Ovary (tissue), 9 donors: ENCODE data around the gene GRIK3. TPM values are rescaled to one million over a fixed set of nuclear protein-coding genes. Genes with fewer than 3 reads are reported as not detected.

Source experiments
- DNase-seq, 5 donors: peaks; one replicate each; pipeline ENCODE4 v3.0.0-alpha.2; 2019 to 2020
- H3K27ac ChIP-seq, 2 donors: fragments of 200-600 bp; one replicate each; pipeline versions ENCODE4 v1.5.1 to v1.8.0; 2019 to 2022
- H3K27me3 ChIP-seq: fragments of 200-600 bp; one replicate; pipeline ENCODE4 v1.8.0; 2022
- H3K36me3 ChIP-seq: fragments of 200-600 bp; sonication (generic); one replicate; pipeline ENCODE4 v1.5.1; 2019
- H3K4me1 ChIP-seq: one replicate; pipeline ENCODE4 v1.8.1; 2013; ENCODE audit warnings: mild to moderate bottlenecking, moderate library complexity; ENCODE audit not compliant: insufficient read depth
- H3K4me3 ChIP-seq: fragments of 200-600 bp; sonication (generic); one replicate; pipeline ENCODE4 v1.5.1; 2017
- H3K9me3 ChIP-seq, 2 donors: fragments of 200-600 bp in 1 of 2; sonication (generic) in 1 of 2; one replicate each; pipeline versions ENCODE4 v1.5.1 to v1.8.1; 2013 to 2019; ENCODE audit warnings: mild to moderate bottlenecking in 1 of 2, moderate library complexity in 1 of 2
- EP300 ChIP-seq: sonication (generic); formaldehyde crosslinking; IDR thresholded peaks from one replicate; pipeline ENCODE4 v1.6.1; 2017; ENCODE audit warnings: antibody characterized with exemption
- POLR2A ChIP-seq: fragments of 450-650 bp; IDR thresholded peaks from one replicate; pipeline ENCODE4 v1.6.1; 2017; ENCODE audit warnings: antibody characterized with exemption, mild to moderate bottlenecking, moderate library complexity
- WGBS, 3 donors: extraction: QIAGEN DNeasy Blood & Tissue Kit in 1 of 3; methylation state at CpG; one replicate each; pipeline versions ENCODE4 v1.1.5 to v1.1.7; 2013 to 2017; 5-methylcytosine and 5-hydroxymethylcytosine counted together
- intact Hi-C, 4 donors: fragments of 100-400 bp; cut with DNase I; formaldehyde crosslinking; loops; one replicate each; pipeline versions ENCODE4 v1.11.0 to v1.15.1; 2022 to 2023
- polyA plus RNA-seq, 2 donors: library from polyadenylated mRNA; stranded (reverse); fragments of 200-250 nt in 1 of 2; fragments of 350-450 nt in 1 of 2; fragmentation: Illumina TruSeq in 1 of 2; extraction: RNeasy Lipid Tissue Mini Kit (QIAGEN cat#74804) in 1 of 2; gene quantifications; one replicate each; pipeline ENCODE4 v1.2.3, GENCODE V29; 2013 to 2014
- total RNA-seq, 7 donors: library from RNA; depleted of rRNA in 2 of 7; stranded (reverse); fragments of >200 nt in 2 of 7; fragmentation: NEBNext Ultra II Directional in 3 of 7; extraction: Animal tissue kit (Norgen Biotek cat#: 25700) in 3 of 7; gene quantifications; one replicate each; pipeline versions ENCODE4 v1.1.0 to v1.2.4, GENCODE V29; 2016 to 2023
- TF ChIP-seq, protein P1 (sequence below), 3 donors: fragments of 450-650 bp in 2 of 3; fragments of 200-600 bp in 1 of 3; IDR thresholded peaks; one replicate each; pipeline versions ENCODE4 v1.5.1 to v1.8.0; 2016 to 2022; ENCODE audit warnings: antibody characterized with exemption in 3 of 3, mild to moderate bottlenecking in 1 of 3
- donor health status: DM: no; HTN: no; CAD: no; lungs with moderate emphysema.
- donor health status: DM: no; HTN: no; CAD: no.
- donor health status: Bipolar disorder and iron deficiency.
- donor health status: DM: yes; HTN: yes; CAD: no.
- donor health status: DM: no; HTN: no; CAD: no.
- donor health status: DM: yes; HTN: yes; CAD: no.

Gene GRIK3
- total and polyA plus RNA-seq, 9 donors: 0.11 to 0.97 (median 0.32) TPM; not detected in 2

GRCh38 chr1:37010011-37010410, 24.3 kb downstream of the GRIK3 start:
- Histone ChIP-seq H3K9me3 (no peaks in the 10 kb centered on the region), H3K4me1 (no peaks in the 10 kb centered on the region), H3K27me3 (no peaks in the 10 kb centered on the region), H3K27ac (no peak overlapping the region), H3K36me3 (no peaks in the 10 kb centered on the region), H3K4me3 (no peak overlapping the region)
- TF ChIP-seq POLR2A (no peak), EP300 (no peak)
- TF ChIP-seq, protein P1, sequence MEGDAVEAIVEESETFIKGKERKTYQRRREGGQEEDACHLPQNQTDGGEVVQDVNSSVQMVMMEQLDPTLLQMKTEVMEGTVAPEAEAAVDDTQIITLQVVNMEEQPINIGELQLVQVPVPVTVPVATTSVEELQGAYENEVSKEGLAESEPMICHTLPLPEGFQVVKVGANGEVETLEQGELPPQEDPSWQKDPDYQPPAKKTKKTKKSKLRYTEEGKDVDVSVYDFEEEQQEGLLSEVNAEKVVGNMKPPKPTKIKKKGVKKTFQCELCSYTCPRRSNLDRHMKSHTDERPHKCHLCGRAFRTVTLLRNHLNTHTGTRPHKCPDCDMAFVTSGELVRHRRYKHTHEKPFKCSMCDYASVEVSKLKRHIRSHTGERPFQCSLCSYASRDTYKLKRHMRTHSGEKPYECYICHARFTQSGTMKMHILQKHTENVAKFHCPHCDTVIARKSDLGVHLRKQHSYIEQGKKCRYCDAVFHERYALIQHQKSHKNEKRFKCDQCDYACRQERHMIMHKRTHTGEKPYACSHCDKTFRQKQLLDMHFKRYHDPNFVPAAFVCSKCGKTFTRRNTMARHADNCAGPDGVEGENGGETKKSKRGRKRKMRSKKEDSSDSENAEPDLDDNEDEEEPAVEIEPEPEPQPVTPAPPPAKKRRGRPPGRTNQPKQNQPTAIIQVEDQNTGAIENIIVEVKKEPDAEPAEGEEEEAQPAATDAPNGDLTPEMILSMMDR (IDR thresholded peaks at IDR 0.05): no peak
- DNase-seq: no peak
- intact Hi-C loops: no loop called here
- WGBS, 3 donors: 7 to 11% (median 8%) methylated on average over 4 of the region's 4 CpGs

- TF ChIP-seq, protein P1 (IDR thresholded peaks at IDR 0.05): no peak
- TF ChIP-seq EP300 (no peak), POLR2A (no peak)
- Histone ChIP-seq H3K9me3 (no peaks in the 10 kb centered on the region), H3K27ac (no peak overlapping the region), H3K4me1 (no peaks in the 10 kb centered on the region), H3K4me3 (no peak overlapping the region), H3K36me3 (no peaks in the 10 kb centered on the region), H3K27me3 (no peaks in the 10 kb centered on the region)
- WGBS, 3 donors: 6 to 11% (median 6%) methylated on average over 5 of the region's 5 CpGs
- DNase-seq: no peak
- intact Hi-C loops: no loop called here
Observed at GRCh38 chr1:37009521-37009920, 24.8 kb downstream of the GRIK3 start.

GRCh38 chr1:37006132-37006868, 28.0 kb downstream of the GRIK3 start:
- no peak overlapping the region for H3K27ac ChIP-seq
- intact Hi-C loops: no loop called here
- H3K36me3 ChIP-seq: no peaks in the 10 kb centered on the region
- H3K4me3 ChIP-seq: no peak overlapping the region
- no peak for DNase-seq
- no peaks in the 10 kb centered on the region for H3K9me3 ChIP-seq
- no peaks in the 10 kb centered on the region for H3K4me1 ChIP-seq
- TF ChIP-seq, protein P1 (IDR thresholded peaks at IDR 0.05): no peak
- TF ChIP-seq EP300 (no peak), POLR2A (no peak)
- H3K27me3 ChIP-seq: no peaks in the 10 kb centered on the region
- 59 to 71% (median 59%) methylated on average over 11 of the region's 11 CpGs for WGBS, 3 donors

DNA sequence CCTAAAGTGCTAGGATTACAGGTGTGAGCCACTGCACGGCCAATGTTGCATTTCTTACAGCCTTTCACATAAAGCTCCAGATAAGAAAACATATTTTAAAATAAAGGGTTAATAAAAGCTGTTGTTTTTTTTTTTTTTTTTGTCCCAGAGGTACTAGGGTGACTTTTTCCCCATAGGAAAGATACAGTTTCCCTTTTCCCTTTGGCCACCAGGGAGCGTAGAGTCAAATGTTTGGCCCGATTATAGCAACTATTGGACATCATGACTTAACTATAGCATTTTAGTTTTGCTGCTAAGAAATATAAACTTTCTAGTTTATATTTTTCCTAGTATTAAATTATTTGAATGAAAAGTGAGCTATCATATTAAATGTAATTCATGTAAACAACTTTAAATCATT, 31.4 kb downstream of the GRIK3 start:
- H3K27ac ChIP-seq: no peak overlapping the region
- H3K4me3 ChIP-seq: no peak overlapping the region
- no peaks in the 10 kb centered on the region for H3K27me3 ChIP-seq
- H3K4me1 ChIP-seq: no peaks in the 10 kb centered on the region
- 84 to 90% (median 89%) methylated on average over 3 of the region's 3 CpGs for WGBS, 3 donors
- intact Hi-C loops: no loop called here
- H3K9me3 ChIP-seq: no peaks in the 10 kb centered on the region
- no peak for DNase-seq
- TF ChIP-seq, protein P1 (IDR thresholded peaks at IDR 0.05): no peak
- TF ChIP-seq POLR2A: no peak
- no peak for TF ChIP-seq EP300
- no peaks in the 10 kb centered on the region for H3K36me3 ChIP-seq
